A673 (cell line): ENCODE data around the gene NIT1.

Experiments
- EZH2 ChIP-seq: fragments of 200-600 bp; sonication (generic); IDR thresholded peaks from 2 replicates; pipeline ENCODE4 v1.6.1; 2017; ENCODE audit warnings: borderline replicate concordance, low read depth, mild to moderate bottlenecking, mixed read lengths, antibody characterized with exemption, low read length; ENCODE audit not compliant: poor library complexity, severe bottlenecking
- TF ChIP-seq, protein P1 (sequence below): fragments of 300-800, 200-600 bp; sonication (generic); conservative IDR thresholded peaks from 2 replicates; pipeline ENCODE4 v1.5.1; 2017; ENCODE audit warnings: low read depth, mild to moderate bottlenecking, antibody characterized with exemption, low read length, moderate library complexity, mixed read lengths

DNA sequence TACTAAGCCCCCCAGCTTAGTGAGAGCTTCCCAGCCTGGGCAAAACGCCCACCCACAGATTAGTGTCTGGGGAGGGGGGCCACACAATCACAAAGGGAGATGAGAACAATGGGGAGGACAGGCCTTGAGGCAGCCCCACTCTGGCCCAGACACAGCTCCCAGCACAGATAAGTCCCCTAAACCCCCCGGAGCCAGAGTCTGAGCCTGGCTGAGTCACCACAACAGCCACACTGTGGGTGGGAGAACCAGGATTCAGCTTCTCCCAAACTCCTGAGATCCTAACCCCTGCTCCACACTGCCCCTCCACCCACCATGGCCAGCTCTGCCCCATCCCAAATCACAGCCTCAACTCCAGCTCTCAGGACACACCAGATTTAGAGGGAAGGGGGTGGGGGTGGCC lies 32.7 kb upstream of the NIT1 start:
- TF ChIP-seq, protein P1, sequence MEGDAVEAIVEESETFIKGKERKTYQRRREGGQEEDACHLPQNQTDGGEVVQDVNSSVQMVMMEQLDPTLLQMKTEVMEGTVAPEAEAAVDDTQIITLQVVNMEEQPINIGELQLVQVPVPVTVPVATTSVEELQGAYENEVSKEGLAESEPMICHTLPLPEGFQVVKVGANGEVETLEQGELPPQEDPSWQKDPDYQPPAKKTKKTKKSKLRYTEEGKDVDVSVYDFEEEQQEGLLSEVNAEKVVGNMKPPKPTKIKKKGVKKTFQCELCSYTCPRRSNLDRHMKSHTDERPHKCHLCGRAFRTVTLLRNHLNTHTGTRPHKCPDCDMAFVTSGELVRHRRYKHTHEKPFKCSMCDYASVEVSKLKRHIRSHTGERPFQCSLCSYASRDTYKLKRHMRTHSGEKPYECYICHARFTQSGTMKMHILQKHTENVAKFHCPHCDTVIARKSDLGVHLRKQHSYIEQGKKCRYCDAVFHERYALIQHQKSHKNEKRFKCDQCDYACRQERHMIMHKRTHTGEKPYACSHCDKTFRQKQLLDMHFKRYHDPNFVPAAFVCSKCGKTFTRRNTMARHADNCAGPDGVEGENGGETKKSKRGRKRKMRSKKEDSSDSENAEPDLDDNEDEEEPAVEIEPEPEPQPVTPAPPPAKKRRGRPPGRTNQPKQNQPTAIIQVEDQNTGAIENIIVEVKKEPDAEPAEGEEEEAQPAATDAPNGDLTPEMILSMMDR: no peak
- no peak for TF ChIP-seq EZH2
